AML-193 (cell line): ENCODE measurements around the gene GALNT17.

ENCODE experiments used
- DNase-seq, 2 experiments: peaks; one replicate each; lab custom pipeline; 2025; lab: John Stamatoyannopoulos, UW

The GALNT17 gene

GRCh38 chr7:71132127-71132376, at the start of gene GALNT17:
Gene GALNT17 (plus strand): TSS chr7:71132144.
- DNase-seq: no peak

DNA sequence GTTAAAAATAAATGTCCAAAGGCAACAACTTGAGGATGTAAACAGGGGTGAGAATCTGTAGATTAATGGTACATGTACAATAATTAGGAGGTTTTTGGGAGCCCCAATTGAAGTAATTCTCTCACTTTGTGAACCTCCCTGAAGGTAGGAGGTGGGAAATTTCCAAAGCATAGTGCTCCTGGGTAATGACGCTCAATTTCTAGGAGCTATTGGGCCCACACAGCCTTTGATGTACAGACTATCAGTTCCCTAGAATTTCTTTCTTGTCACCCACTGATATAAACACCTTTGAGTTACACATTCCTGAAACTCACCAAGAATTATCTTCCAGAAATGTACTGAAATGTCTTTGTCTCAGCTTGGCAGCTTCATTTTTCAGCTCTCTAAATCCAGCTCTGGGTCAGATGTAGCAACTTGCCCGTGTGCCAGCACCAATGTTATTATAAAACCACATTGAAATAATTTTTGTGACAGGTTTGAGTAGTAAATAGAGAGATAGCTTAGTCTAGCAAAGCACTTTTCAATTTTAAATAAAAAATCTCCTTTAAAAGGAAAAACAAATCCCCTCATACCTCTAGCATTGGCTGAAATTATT, 36.6 kb upstream of the GALNT17 start:
- DNase-seq: no peak

- no peak for DNase-seq
These were observed 35.6 kb upstream of the GALNT17 start for GRCh38 chr7:71096351-71096750.

- DNase-seq: no peak
These were observed 25.7 kb upstream of the GALNT17 start for GRCh38 chr7:71106226-71106625.

- no peak for DNase-seq
These were observed 19.5 kb upstream of the GALNT17 start for GRCh38 chr7:71112436-71112835.

- DNase-seq: no peak
These were observed 11.8 kb upstream of the GALNT17 start for GRCh38 chr7:71120096-71120495.

DNA sequence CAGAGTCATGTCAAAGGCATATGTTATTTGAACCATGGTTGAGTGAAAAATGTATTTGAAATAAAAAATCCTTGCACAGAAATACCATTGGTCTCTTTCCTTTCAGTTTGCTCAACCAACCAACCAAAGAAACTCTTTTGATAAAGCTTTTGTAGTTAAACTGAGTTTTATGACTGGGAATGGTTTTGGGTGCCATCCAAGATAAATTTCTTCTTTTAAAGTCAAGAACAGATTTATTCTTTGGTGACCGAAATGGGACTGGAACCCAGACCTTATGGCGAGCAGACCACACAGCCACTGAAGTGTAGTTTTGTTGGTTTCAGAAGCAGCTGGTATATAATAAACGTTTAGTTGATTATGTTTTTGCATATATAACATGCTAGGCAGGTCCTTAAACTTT, 2.8 kb upstream of the GALNT17 start:
- DNase-seq: no peak

DNA sequence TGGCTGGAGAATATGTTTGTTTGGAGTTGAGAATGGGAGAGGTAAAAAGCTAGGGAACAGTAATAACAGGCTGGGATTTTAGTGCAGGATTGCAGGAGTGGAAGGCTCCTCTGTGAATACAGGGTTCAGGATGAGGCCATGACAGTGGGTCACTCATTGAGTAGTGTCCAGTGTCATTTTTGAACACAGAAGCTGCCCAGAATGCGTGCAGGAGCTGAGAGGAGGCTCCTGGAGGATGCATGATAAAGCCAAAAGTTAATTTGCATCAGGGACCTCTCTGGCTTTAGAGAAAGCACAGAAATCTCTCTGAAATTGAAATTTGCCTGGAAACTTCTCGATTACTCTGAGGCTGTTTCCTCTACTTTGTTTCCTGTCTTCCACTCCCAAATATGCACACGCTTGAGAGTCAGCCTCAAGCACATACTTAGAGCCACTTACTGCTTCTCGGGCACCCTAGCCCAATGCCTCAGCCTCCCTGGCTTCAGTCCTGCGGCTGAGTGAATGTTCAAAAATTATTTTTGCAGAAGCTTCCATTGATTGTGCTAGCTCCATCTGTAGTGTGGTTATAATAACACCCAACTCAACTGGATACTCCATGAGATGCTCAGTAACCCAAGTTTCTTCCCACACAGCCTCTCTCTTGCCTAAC, 1.8 kb upstream of the GALNT17 start:
- DNase-seq: no peak

DNA sequence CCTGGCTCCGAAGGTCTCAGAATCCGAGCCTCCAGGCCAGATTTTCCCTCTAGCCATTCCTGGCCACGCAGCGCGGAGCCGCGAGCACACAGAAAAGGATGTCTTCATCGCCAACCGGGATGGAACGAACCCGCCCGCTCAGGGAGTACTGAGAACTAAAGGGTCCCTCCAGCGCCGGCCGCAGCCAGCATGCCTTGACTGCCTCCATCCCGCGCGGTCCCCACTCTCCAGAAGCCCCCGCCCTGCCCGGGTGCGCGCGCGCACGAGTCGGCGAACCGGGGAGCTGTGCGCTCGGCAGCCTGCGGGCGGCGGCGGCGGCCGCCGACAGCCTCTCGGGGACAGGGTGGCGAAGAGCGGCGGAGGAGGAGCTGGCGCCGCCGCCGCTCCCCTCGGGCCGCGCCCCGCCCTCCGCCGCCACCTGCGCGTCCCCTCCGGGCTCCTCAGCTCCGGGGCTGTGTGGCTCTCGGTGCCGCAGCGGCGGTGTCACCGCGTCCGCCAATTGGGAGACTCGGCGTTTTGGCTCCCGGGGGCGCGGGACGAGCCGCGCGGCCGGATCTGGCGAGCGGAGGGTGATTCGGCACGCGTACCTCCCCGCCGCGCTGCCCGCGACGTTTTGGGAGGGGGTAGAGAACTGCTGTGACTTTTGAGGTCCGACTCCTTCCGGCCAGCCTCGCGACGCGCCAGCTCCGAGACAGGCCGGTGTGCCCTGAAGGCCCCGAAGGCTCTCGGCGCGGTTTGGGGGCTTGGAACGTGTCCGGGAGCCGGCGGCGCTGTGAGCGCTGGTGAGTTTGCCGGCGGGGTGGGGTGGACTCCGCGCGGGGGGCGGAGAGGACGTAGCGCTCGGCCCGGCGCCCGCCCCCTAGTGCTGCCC, 453 bp upstream of the GALNT17 start:
- DNase-seq: no peak

- DNase-seq: no peak
These were observed 660 bp downstream of the GALNT17 start for GRCh38 chr7:71132377-71133231.

- no peak for DNase-seq
These were observed 1.3 kb downstream of the GALNT17 start for GRCh38 chr7:71133232-71133622.

DNA sequence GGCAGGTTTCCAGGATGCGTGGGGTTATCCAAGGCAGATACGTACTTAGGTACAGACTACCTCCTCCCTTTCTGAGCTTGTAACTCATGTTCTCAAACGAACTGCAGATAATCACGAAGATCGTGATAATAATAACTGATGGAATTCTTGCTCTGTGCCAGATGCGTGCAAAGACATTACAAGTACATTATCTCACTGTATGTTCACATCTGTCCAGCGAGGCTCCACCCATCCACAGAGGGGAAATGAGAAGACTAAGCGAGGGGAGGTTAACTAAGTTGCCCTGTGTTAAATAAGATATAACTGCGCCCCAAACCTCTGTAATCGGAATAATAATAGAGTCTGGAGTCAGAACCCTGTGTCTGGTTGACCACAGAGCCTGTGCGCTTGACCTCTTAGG, 1.9 kb downstream of the GALNT17 start:
- no peak for DNase-seq

- no peak for DNase-seq
These were observed 3.2 kb downstream of the GALNT17 start for GRCh38 chr7:71135116-71135515.

- no peak for DNase-seq
These were observed 3.7 kb downstream of the GALNT17 start for GRCh38 chr7:71135663-71136062.

DNA sequence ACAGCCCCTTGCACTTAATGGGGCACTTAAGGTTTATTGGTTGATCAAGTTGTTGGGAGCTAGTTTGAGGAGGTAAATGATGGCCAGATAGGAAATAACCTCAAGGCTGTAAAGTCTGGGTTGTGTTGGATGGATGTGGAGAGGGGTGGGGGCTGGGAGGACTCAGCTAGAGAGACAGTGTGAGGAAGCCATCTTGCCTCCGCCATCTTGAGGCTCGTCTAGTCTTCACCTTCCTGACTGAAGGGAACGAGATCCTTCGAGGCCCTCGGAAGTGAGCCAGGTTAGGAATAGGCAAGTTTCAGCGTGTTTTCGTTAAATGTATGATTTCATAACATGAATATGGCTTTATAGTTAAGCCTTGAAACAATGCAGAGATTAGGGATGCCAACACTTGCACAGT, 5.5 kb downstream of the GALNT17 start:
- DNase-seq: no peak

DNA sequence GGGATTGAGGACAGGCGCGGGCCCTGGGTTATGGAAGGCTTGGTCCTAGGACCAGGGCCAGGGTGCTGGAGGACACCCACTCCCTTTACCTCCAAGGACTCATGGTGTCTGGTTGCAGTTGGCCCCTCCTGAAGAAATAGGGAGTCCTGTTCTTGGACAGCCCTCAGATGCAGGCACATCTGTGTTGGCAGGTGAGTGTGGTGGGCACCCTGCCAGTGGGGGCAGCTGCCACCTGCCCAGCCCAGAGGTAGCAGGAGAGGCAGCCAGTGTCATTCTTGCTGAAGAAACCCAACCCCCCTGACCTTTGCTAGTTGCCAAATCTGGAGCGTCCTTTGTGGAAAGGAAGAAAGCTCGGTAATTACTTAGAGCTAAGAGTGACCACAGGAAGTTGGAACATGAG, 8.3 kb downstream of the GALNT17 start:
- no peak for DNase-seq

- DNase-seq: no peak
These were observed 13.0 kb downstream of the GALNT17 start for GRCh38 chr7:71144963-71145362.

DNA sequence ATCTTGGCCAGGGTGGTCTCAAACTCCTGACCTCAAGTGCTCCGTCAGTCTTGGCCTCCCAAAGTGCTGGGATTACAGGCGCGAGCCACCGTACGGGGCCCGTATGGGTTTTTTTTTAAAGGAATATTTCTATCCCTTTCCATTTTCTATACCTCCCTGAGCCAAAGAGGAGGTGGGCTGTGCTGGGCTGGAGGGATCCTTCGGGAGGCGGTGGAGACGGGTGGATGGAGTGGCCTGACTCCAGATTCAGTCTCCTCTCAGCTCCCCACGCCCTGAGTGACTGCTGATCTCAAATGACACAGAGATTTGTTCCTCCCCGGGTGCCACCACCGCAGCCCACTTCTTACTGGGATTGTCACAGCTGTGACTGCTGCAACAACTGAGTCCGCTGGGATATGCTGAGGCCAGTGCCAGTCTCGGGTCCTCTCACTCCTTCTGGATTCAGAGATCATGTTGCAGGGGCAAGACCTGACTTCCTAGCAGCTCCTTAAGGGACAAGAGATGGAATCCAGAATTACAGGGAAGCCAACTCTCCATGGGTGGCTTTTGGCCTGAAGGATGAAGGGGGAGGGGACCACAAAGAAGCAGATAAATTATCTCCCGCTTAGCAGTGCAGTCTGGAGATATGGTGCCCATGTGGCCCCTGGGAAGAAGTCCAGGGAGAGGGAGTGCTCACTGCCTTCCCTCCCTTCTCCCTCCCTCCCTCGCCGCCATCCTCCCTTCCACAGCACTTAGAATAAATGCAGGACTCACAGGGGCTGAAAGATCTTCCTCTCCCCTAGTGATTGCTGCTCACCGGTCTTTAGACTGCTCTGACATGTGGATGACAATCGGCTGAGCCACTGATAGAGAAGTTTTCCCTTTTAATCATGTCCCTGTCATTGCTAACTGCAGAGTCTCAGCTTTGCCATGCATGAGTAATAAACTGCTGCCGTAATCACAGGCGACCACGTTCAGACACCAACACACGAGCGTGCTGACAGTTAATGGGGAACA, 14.3 kb downstream of the GALNT17 start:
- no peak for DNase-seq

- DNase-seq: no peak
These were observed 16.2 kb downstream of the GALNT17 start for GRCh38 chr7:71148098-71148497.

DNA sequence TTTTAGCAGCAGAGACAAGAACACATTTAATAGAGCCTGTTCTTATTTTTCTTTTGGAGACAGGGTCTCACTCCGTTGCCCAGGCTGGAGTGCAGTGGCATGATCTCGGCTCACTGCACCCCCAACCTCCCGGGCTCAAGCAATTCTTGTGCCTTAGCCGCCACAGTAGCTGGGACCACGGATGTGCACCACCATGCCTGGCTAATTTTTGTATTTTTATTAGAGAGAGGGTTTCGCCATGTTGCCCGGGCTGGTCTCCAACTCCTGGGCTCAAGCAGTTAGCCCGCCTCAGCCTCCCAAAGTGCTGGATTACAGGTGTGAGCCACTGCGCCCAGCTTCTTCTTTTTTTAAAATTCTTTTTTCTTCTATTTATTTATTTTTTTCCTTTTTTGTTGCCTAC, 23.3 kb downstream of the GALNT17 start:
- no peak for DNase-seq

DNA sequence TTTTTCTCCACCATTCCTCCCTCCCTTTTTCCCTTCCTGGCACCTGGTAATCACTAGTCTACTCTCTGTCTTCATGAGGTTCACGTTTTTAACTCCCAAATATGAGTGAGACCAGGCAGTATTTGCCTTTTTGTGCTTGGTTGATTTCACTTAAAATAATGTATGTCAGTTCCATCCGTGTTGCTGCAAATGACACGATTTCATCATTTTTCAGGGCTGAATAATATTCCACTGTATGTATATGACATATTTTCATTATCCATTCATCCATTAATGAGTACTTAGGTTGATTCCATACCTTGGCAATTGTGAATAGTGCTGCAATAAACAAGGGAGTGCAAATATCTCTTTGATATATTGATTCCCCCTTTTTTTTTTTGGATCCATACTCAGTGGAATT, 25.8 kb downstream of the GALNT17 start:
- no peak for DNase-seq
